ENCODE measurements around the gene MEIOSIN.

Gene MEIOSIN

GRCh38 chr19:45770192-45771101 lies 37.2 kb downstream of the MEIOSIN start:
- Histone ChIP-seq H3K27me3 (ENCODE audit: insufficient read depth, insufficient read length) (no peaks in the 10 kb centered on the region), H3K4me1 (ENCODE audit: insufficient read depth, insufficient read length) (peaks cover 11% of the 10 kb centered on the region), H3K9ac (ENCODE audit: insufficient read length, low read depth) (peak overlapping the region; percentile 89), H3K36me3 (ENCODE audit: insufficient read depth, insufficient read length, low read length) (peaks cover 39% of the 10 kb centered on the region), H3K9me3 (ENCODE audit: insufficient read depth, low read length) (no peaks in the 10 kb centered on the region), H3K4me3 (ENCODE audit: insufficient read length, low read depth) (peak overlapping the region; percentile 66)
- no peak for TF ChIP-seq YY1 (IDR thresholded peaks at IDR 0.05; ENCODE audit: insufficient read depth, insufficient read length)
- no peak for TF ChIP-seq ZNF274 (IDR thresholded peaks at IDR 0.05; ENCODE audit: low read depth, low read length)
- no peak for TF ChIP-seq SUZ12 (IDR thresholded peaks at IDR 0.05; ENCODE audit: extremely low read depth, insufficient read depth, insufficient read length)
- DNase-seq (ENCODE audit: low read depth, low spot score), result peak; percentile 90

GRCh38 chr19:45771311-45771933 lies 38.2 kb downstream of the MEIOSIN start:
- H3K27me3 ChIP-seq (ENCODE audit: insufficient read depth, insufficient read length), result no peaks in the 10 kb centered on the region
- DNase-seq (ENCODE audit: low read depth, low spot score), result no peak
- TF ChIP-seq YY1 (IDR thresholded peaks at IDR 0.05; ENCODE audit: insufficient read depth, insufficient read length), result no peak
- TF ChIP-seq SUZ12 (IDR thresholded peaks at IDR 0.05; ENCODE audit: extremely low read depth, insufficient read depth, insufficient read length), result no peak
- TF ChIP-seq ZNF274 (IDR thresholded peaks at IDR 0.05; ENCODE audit: low read depth, low read length), result no peak
- peak overlapping the region; percentile 4 for H3K4me3 ChIP-seq (ENCODE audit: insufficient read length, low read depth)
- no peaks in the 10 kb centered on the region for H3K9me3 ChIP-seq (ENCODE audit: insufficient read depth, low read length)
- H3K4me1 ChIP-seq (ENCODE audit: insufficient read depth, insufficient read length), result peaks cover 9% of the 10 kb centered on the region
- H3K9ac ChIP-seq (ENCODE audit: insufficient read length, low read depth), result peak overlapping the region; percentile 42
- peaks cover 34% of the 10 kb centered on the region for H3K36me3 ChIP-seq (ENCODE audit: insufficient read depth, insufficient read length, low read length)

- H3K9me3 ChIP-seq (ENCODE audit: insufficient read depth, low read length), result no peaks in the 10 kb centered on the region
- no peak for DNase-seq (ENCODE audit: low read depth, low spot score)
- no peak for TF ChIP-seq SUZ12 (IDR thresholded peaks at IDR 0.05; ENCODE audit: extremely low read depth, insufficient read depth, insufficient read length)
- TF ChIP-seq YY1 (IDR thresholded peaks at IDR 0.05; ENCODE audit: insufficient read depth, insufficient read length), result no peak
- no peak for TF ChIP-seq ZNF274 (IDR thresholded peaks at IDR 0.05; ENCODE audit: low read depth, low read length)
- peaks cover 10% of the 10 kb centered on the region for H3K4me1 ChIP-seq (ENCODE audit: insufficient read depth, insufficient read length)
- H3K4me3 ChIP-seq (ENCODE audit: insufficient read length, low read depth), result no peak overlapping the region
- peaks cover 43% of the 10 kb centered on the region for H3K36me3 ChIP-seq (ENCODE audit: insufficient read depth, insufficient read length, low read length)
- H3K9ac ChIP-seq (ENCODE audit: insufficient read length, low read depth), result peak overlapping the region; percentile 42
- no peaks in the 10 kb centered on the region for H3K27me3 ChIP-seq (ENCODE audit: insufficient read depth, insufficient read length)
These were observed 39.0 kb downstream of the MEIOSIN start for GRCh38 chr19:45772130-45772840.

GRCh38 chr19:45772912-45773311 lies 39.7 kb downstream of the MEIOSIN start:
- Histone ChIP-seq H3K9me3 (ENCODE audit: insufficient read depth, low read length) (no peaks in the 10 kb centered on the region), H3K9ac (ENCODE audit: insufficient read length, low read depth) (no peak overlapping the region), H3K27me3 (ENCODE audit: insufficient read depth, insufficient read length) (no peaks in the 10 kb centered on the region), H3K4me3 (ENCODE audit: insufficient read length, low read depth) (no peak overlapping the region), H3K4me1 (ENCODE audit: insufficient read depth, insufficient read length) (peaks cover 10% of the 10 kb centered on the region), H3K36me3 (ENCODE audit: insufficient read depth, insufficient read length, low read length) (peaks cover 49% of the 10 kb centered on the region)
- DNase-seq (ENCODE audit: low read depth, low spot score), result no peak
- no peak for TF ChIP-seq SUZ12 (IDR thresholded peaks at IDR 0.05; ENCODE audit: extremely low read depth, insufficient read depth, insufficient read length)
- no peak for TF ChIP-seq ZNF274 (IDR thresholded peaks at IDR 0.05; ENCODE audit: low read depth, low read length)
- no peak for TF ChIP-seq YY1 (IDR thresholded peaks at IDR 0.05; ENCODE audit: insufficient read depth, insufficient read length)

- H3K4me1 ChIP-seq (ENCODE audit: insufficient read depth, insufficient read length), result peaks cover 11% of the 10 kb centered on the region
- no peaks in the 10 kb centered on the region for H3K27me3 ChIP-seq (ENCODE audit: insufficient read depth, insufficient read length)
- no peak overlapping the region for H3K4me3 ChIP-seq (ENCODE audit: insufficient read length, low read depth)
- no peak overlapping the region for H3K9ac ChIP-seq (ENCODE audit: insufficient read length, low read depth)
- no peaks in the 10 kb centered on the region for H3K9me3 ChIP-seq (ENCODE audit: insufficient read depth, low read length)
- DNase-seq (ENCODE audit: low read depth, low spot score), result no peak
- TF ChIP-seq ZNF274 (IDR thresholded peaks at IDR 0.05; ENCODE audit: low read depth, low read length), result no peak
- no peak for TF ChIP-seq SUZ12 (IDR thresholded peaks at IDR 0.05; ENCODE audit: extremely low read depth, insufficient read depth, insufficient read length)
- TF ChIP-seq YY1 (IDR thresholded peaks at IDR 0.05; ENCODE audit: insufficient read depth, insufficient read length), result no peak
- H3K36me3 ChIP-seq (ENCODE audit: insufficient read depth, insufficient read length, low read length), result peaks cover 54% of the 10 kb centered on the region
These were observed 40.1 kb downstream of the MEIOSIN start for GRCh38 chr19:45773384-45773783.

GRCh38 chr19:45774765-45775164 lies 41.5 kb downstream of the MEIOSIN start:
- Histone ChIP-seq H3K9me3 (ENCODE audit: insufficient read depth, low read length) (no peaks in the 10 kb centered on the region), H3K4me1 (ENCODE audit: insufficient read depth, insufficient read length) (peaks cover 13% of the 10 kb centered on the region), H3K36me3 (ENCODE audit: insufficient read depth, insufficient read length, low read length) (peaks cover 64% of the 10 kb centered on the region), H3K4me3 (ENCODE audit: insufficient read length, low read depth) (no peak overlapping the region), H3K27me3 (ENCODE audit: insufficient read depth, insufficient read length) (no peaks in the 10 kb centered on the region), H3K9ac (ENCODE audit: insufficient read length, low read depth) (no peak overlapping the region)
- no peak for DNase-seq (ENCODE audit: low read depth, low spot score)
- no peak for TF ChIP-seq SUZ12 (IDR thresholded peaks at IDR 0.05; ENCODE audit: extremely low read depth, insufficient read depth, insufficient read length)
- no peak for TF ChIP-seq YY1 (IDR thresholded peaks at IDR 0.05; ENCODE audit: insufficient read depth, insufficient read length)
- no peak for TF ChIP-seq ZNF274 (IDR thresholded peaks at IDR 0.05; ENCODE audit: low read depth, low read length)
